CD4-positive, alpha-beta T cell treated with Interleukin-17A for 4 hours (primary cell): ENCODE measurements around the gene MLLT10.

Experiments
- DNase-seq: peaks from one replicate; pipeline ENCODE4 v3.0.0-alpha.2; 2020; ENCODE audit warnings: mixed read lengths

MLLT10 gene

DNA sequence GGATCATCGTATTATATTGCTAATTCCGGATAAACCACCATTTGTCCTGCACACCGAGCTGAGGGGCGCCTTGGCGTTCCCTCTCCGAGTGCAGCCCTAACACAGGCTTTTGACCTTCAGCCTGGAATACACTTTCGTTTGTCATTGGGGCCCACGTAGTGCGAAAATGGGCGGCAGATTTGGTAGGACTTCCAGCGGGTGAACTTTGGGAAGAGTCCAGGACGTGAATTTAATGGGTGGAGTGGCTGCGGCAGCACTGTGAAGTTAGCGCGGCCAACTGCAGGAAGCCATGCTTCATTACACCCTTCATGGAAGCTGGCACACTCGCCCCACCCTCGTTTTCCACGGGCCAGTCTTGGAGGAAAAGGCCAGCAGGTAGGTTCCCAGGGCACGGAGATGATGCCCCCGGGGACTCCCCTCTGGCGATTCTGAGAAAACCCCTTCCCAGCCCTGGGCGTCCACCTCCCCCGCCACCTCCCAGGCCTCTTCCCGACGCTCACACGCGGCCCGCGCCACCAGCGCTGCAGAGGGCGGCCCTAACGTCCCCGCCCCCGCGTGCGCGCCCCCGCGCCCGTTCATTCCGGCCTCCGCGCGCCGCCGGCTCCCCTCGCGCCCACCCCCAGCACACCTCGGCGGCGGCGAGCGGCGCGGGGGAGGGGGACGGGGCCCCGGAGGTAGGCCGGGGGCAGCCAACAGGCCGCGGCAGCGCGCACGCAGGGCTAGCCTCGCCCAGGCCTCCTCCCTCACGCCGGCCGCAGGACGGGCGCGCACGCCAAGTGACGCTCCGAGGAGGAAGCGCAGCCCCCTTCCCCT, at the start of gene MLLT10:
TSS of gene MLLT10 (plus strand) at position 766 of the 813 bp plus-strand sequence. CDS start 413 bp downstream, outside the sequence.
- peak; percentile 95 for DNase-seq

DNA sequence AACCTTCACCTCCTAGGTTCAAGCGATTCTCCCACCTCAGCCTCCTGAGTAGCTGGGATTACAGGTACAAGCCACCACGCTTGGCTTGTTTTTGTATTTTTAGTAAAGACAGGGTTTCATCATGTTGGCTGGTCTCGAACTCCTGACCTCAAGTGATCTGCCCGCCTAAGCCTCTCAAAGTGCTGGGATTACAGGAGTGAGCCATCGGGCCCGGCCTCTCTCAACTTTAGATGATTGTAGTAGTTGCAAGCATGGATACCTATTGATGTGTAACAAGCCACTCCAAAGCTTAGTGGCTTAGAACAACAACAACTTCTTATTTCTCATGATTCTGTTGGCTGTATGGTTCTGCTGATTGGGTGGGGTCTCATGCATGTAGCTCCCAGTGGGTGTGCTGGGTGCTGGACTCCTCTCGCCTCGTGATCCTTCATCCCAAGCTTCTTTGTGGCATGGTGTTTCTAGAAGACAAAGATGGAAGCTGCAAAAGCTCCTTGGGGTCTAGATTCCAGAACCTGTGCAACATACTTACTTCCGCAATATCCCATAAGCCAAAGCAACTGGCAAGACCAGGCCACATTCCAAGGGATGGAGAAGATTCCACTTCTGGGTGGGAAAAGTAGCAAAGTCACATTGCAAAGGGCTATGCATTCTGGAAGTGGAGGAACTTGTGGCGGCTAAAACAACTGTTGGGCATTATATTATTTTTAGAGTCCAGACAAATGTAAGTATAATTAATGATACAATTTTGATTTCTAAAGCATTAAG, 46.4 kb upstream of the MLLT10 start:
- DNase-seq, result no peak

- DNase-seq, result no peak
Observed at GRCh38 chr10:21488246-21488956, 45.6 kb upstream of the MLLT10 start.

GRCh38 chr10:21488957-21489446, 45.0 kb upstream of the MLLT10 start:
- no peak for DNase-seq

DNA sequence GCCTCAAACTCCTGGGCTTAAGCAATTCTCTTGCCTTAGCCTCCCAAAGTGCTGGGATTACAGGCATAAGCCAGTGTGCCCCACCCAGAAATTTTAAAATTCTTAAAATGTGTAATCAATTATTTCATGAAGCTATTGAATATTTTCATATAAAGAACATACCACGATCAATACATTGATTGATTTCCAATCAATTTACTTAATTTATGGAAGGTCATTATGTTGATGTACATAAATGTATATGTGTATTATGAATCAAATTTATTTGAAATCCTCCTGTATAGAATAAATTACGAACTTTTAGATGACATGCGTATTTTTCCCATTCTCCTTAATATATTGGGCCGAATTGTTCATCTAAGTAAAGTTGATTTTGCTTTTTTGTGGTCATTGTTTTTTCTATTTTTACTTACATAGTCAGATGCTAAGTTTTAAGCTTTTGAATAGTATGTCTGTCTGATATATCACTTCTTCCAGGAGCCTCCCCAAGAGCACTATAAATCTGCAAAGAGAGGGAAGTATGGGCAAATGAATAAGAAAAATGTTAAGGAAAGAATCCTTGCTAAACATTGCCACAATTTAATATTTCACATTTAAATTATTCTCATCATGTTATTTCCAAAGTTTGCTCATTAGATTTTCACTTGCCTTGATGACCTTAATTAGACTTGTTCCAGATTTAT, 43.9 kb upstream of the MLLT10 start:
- DNase-seq, result no peak

- DNase-seq, result no peak
Observed at GRCh38 chr10:21490711-21491105, 43.3 kb upstream of the MLLT10 start.

DNA sequence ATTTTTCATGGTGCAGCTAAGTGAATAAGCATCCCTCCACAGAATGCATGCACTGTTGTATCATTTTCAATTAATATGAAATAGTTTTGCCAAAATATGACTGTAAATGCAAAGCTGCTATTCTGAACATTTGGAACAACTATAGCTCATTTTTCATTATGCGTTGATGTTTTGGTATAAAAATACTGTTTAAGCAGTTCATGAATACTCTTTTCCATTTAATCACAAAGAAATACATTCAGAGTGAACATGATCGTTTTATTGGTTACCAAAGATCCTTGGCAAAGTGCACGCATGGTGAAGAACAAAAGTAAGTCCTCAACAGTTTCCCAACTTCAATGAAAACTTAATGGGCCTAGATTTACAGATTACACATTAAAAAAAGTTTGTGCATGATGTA, 41.6 kb upstream of the MLLT10 start:
- DNase-seq, result no peak

DNA sequence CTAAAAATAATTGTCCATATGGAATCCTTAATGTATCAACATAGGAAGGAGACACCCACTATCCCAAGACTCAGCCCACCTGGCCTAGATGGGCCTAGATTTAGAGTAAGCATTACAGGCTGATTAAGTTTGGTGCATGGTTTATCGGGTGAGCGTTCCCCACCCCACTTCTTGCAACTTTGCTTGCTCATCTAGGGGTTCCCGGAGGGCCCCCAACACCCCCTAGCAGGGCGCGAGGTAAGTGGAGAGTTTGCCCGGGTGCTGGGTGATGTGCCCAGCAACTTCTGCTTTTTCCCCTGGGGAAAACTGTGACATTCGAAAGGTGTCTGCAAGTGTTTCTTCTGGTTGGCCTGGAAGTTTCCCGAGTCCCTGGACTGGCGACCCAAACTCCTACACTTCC, 40.2 kb upstream of the MLLT10 start:
- DNase-seq, result no peak

- DNase-seq, result peak; percentile 36
Observed at GRCh38 chr10:21494191-21495001, 39.6 kb upstream of the MLLT10 start.

DNA sequence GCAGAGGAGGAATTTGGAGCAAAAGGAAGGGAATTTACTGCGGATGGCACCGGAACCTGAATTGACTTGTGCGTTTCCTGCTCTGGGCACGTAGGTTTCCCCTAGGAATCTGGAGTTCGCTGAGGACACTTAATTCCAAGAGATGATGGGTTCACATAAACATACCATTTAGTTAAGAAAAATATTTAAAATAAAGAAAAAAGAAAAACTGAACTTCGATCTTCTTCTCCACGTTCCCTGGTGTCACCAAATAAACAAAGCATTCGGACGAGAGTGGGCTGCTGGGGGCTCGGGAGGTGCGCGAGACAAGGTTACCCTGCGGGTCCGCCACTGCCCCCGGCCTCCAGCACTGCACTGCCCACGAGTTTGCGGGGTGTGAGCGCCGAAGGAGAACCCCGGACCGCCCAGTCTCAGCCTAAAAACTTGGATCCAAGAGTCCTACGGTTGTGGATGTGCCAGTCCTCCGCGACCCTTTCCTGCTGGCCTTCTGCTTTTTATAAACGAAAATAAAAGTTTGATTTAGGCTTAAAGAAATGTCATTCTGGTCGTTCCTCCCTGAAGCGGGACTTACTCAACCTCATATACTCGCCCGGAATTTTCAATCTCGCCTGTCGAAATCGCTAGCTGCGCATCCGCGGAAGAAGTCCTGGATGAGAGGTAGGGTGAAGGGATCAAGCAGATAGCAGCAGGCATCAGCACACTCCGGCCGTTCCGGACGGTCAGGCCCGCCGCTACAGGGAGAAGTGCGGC, 38.9 kb upstream of the MLLT10 start:
- DNase-seq, result no peak

- DNase-seq, result peak; percentile 90
Observed at GRCh38 chr10:21495752-21496342, 38.2 kb upstream of the MLLT10 start.

- DNase-seq, result peak; percentile 75
Observed at GRCh38 chr10:21496343-21497176, 37.5 kb upstream of the MLLT10 start.

- DNase-seq, result peak; percentile 47
Observed at GRCh38 chr10:21497177-21497807, 36.7 kb upstream of the MLLT10 start.

GRCh38 chr10:21498377-21498776, 35.7 kb upstream of the MLLT10 start:
- no peak for DNase-seq

DNA sequence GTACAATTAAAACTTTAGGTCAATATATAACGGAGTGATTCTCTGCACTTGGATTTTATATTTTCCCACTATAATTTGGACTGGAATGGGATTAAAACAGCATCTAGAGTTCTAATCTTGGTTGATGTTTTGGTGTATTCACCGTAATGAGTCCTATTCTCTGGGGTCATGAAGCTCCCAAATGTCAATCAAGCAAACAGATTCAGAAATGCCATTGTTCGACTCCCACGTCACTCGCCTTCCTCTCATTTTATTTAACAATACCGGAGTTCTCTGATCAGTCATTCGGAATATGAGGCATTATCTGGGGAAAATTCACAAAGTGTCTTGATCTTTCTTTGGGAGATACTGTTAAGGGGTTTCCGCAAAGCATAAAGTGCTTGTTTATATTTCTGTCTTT, 35.0 kb upstream of the MLLT10 start:
- DNase-seq, result no peak

- DNase-seq, result peak; percentile 41
Observed at GRCh38 chr10:21499701-21500577, 34.1 kb upstream of the MLLT10 start.

GRCh38 chr10:21500578-21500910, 33.5 kb upstream of the MLLT10 start:
- no peak for DNase-seq

GRCh38 chr10:21501091-21501490, 32.9 kb upstream of the MLLT10 start:
- no peak for DNase-seq
